ENCODE results near the gene SMIM10.

Gene SMIM10

DNA sequence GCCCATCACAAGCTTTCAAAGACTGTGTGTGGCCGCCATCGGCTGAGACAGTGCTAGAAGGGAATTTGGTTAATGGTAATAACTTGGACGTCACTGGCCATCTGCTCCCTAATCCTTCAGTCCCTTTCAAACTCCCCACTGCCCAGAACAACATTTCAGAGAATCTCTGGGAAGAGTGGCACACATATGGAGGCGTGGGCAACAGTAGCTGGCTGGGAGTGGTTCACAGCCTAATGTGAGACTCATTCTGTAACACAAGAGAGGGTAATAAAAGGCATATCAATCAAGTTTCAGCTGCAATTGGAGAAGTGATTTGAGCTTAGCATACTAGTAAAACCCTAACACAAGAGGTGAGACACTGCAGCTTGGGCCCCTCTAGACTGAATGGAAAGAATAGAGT is 15.4 kb downstream of the SMIM10 start:
- no peak overlapping the region for H3K4me2 ChIP-seq (ENCODE audit: insufficient read depth, low read length)
- TF ChIP-seq CTCF (IDR thresholded peaks at IDR 0.05; ENCODE audit: borderline replicate concordance, extremely low read depth, low read length, poor library complexity, severe bottlenecking) = no peak
- TF ChIP-seq EZH2 (IDR thresholded peaks at IDR 0.05; ENCODE audit: borderline replicate concordance, low read depth, low read length, severe bottlenecking) = no peak
- no peak for DNase-seq
- H3K27ac ChIP-seq (ENCODE audit: low read length) = no peak overlapping the region
- no peak overlapping the region for H3K4me3 ChIP-seq (ENCODE audit: low read depth in 1 of 2, low read length in 2 of 2)
- no peak for ATAC-seq (ENCODE audit: insufficient read depth, low read depth)
- H3K9me3 ChIP-seq (ENCODE audit: insufficient read depth, low read length, severe bottlenecking) = no peaks in the 10 kb centered on the region
- no peaks in the 10 kb centered on the region for H3K27me3 ChIP-seq (ENCODE audit: insufficient read depth, low read length, poor library complexity)
- no peaks in the 10 kb centered on the region for H3K36me3 ChIP-seq (ENCODE audit: insufficient read depth, low read length)
- no peaks in the 10 kb centered on the region for H4K20me1 ChIP-seq (ENCODE audit: insufficient read depth, low read length)
- H3K4me1 ChIP-seq (ENCODE audit: insufficient read depth, low read length) = no peaks in the 10 kb centered on the region
- H3K79me2 ChIP-seq (ENCODE audit: insufficient read depth, low read length) = no peaks in the 10 kb centered on the region
- no peak overlapping the region for H3K9ac ChIP-seq (ENCODE audit: low read depth, low read length)
- H2AFZ ChIP-seq (ENCODE audit: low read depth, low read length) = no peak overlapping the region

- Histone ChIP-seq H3K4me3 (ENCODE audit: low read depth in 1 of 2, low read length in 2 of 2) (no peak overlapping the region), H3K4me2 (ENCODE audit: insufficient read depth, low read length) (no peak overlapping the region), H3K4me1 (ENCODE audit: insufficient read depth, low read length) (no peaks in the 10 kb centered on the region), H3K9me3 (ENCODE audit: insufficient read depth, low read length, severe bottlenecking) (no peaks in the 10 kb centered on the region), H3K27ac (ENCODE audit: low read length) (no peak overlapping the region), H4K20me1 (ENCODE audit: insufficient read depth, low read length) (no peaks in the 10 kb centered on the region), H3K36me3 (ENCODE audit: insufficient read depth, low read length) (no peaks in the 10 kb centered on the region), H3K27me3 (ENCODE audit: insufficient read depth, low read length, poor library complexity) (no peaks in the 10 kb centered on the region), H2AFZ (ENCODE audit: low read depth, low read length) (no peak overlapping the region), H3K9ac (ENCODE audit: low read depth, low read length) (no peak overlapping the region), H3K79me2 (ENCODE audit: insufficient read depth, low read length) (no peaks in the 10 kb centered on the region)
- ATAC-seq (ENCODE audit: insufficient read depth, low read depth) = no peak
- TF ChIP-seq EZH2 (IDR thresholded peaks at IDR 0.05; ENCODE audit: borderline replicate concordance, low read depth, low read length, severe bottlenecking) (no peak), CTCF (IDR thresholded peaks at IDR 0.05; ENCODE audit: borderline replicate concordance, extremely low read depth, low read length, poor library complexity, severe bottlenecking) (no peak)
- DNase-seq = no peak
Measured at GRCh38 chrX:135009057-135009610, 18.3 kb downstream of the SMIM10 start.

- Histone ChIP-seq H2AFZ (ENCODE audit: low read depth, low read length) (no peak overlapping the region), H3K4me2 (ENCODE audit: insufficient read depth, low read length) (no peak overlapping the region), H3K36me3 (ENCODE audit: insufficient read depth, low read length) (no peaks in the 10 kb centered on the region), H3K27me3 (ENCODE audit: insufficient read depth, low read length, poor library complexity) (no peaks in the 10 kb centered on the region), H3K9ac (ENCODE audit: low read depth, low read length) (no peak overlapping the region), H3K9me3 (ENCODE audit: insufficient read depth, low read length, severe bottlenecking) (no peaks in the 10 kb centered on the region), H3K4me3 (ENCODE audit: low read depth in 1 of 2, low read length in 2 of 2) (no peak overlapping the region), H3K79me2 (ENCODE audit: insufficient read depth, low read length) (no peaks in the 10 kb centered on the region), H3K27ac (ENCODE audit: low read length) (no peak overlapping the region), H3K4me1 (ENCODE audit: insufficient read depth, low read length) (no peaks in the 10 kb centered on the region), H4K20me1 (ENCODE audit: insufficient read depth, low read length) (no peaks in the 10 kb centered on the region)
- ATAC-seq (ENCODE audit: insufficient read depth, low read depth) = no peak
- no peak for DNase-seq
- TF ChIP-seq CTCF (IDR thresholded peaks at IDR 0.05; ENCODE audit: borderline replicate concordance, extremely low read depth, low read length, poor library complexity, severe bottlenecking) (no peak), EZH2 (IDR thresholded peaks at IDR 0.05; ENCODE audit: borderline replicate concordance, low read depth, low read length, severe bottlenecking) (no peak)
Measured at GRCh38 chrX:135009838-135010237, 19.0 kb downstream of the SMIM10 start.

DNA sequence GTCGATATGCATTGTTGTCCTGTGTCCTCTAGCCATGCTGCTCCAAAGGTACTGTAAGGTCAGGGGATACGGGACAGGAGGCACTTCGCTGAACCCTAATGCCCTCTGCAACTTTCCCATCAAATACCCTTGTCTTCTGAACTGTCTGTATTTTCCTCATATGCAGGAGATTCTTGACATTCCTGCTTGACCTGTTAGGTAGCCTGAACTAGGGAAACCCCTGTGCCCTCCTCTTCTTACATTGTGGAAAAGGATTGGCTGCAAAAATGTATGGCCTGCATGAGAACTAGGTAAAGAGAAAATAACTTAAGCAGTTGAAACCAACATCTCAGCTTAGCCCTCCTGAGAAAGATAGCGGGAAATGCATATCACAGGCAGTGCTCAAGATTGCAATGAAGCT is 20.1 kb downstream of the SMIM10 start:
- TF ChIP-seq EZH2 (IDR thresholded peaks at IDR 0.05; ENCODE audit: borderline replicate concordance, low read depth, low read length, severe bottlenecking) (no peak), CTCF (IDR thresholded peaks at IDR 0.05; ENCODE audit: borderline replicate concordance, extremely low read depth, low read length, poor library complexity, severe bottlenecking) (no peak)
- H3K4me3 ChIP-seq (ENCODE audit: low read depth in 1 of 2, low read length in 2 of 2) = no peak overlapping the region
- no peaks in the 10 kb centered on the region for H3K9me3 ChIP-seq (ENCODE audit: insufficient read depth, low read length, severe bottlenecking)
- H3K36me3 ChIP-seq (ENCODE audit: insufficient read depth, low read length) = no peaks in the 10 kb centered on the region
- no peak overlapping the region for H3K4me2 ChIP-seq (ENCODE audit: insufficient read depth, low read length)
- DNase-seq = no peak
- no peaks in the 10 kb centered on the region for H3K27me3 ChIP-seq (ENCODE audit: insufficient read depth, low read length, poor library complexity)
- no peak overlapping the region for H2AFZ ChIP-seq (ENCODE audit: low read depth, low read length)
- H3K27ac ChIP-seq (ENCODE audit: low read length) = no peak overlapping the region
- H3K4me1 ChIP-seq (ENCODE audit: insufficient read depth, low read length) = no peaks in the 10 kb centered on the region
- H3K9ac ChIP-seq (ENCODE audit: low read depth, low read length) = no peak overlapping the region
- ATAC-seq (ENCODE audit: insufficient read depth, low read depth) = no peak
- H4K20me1 ChIP-seq (ENCODE audit: insufficient read depth, low read length) = no peaks in the 10 kb centered on the region
- no peaks in the 10 kb centered on the region for H3K79me2 ChIP-seq (ENCODE audit: insufficient read depth, low read length)
